Measurements from ENCODE around the gene USP6.
A peak's percentile ranks its signal among the peaks of the same experiment; 100 is the strongest.
"Not testable (repeated sequence)": the region's sequence is repeated elsewhere in the genome, so short reads cannot be mapped to it uniquely, and the experiment has no call there.

The USP6 gene

GRCh38 chr17:5115673-5116651, at the start of gene USP6:
TSS of gene USP6 (plus strand) at chr17:5116032. CDS start at chr17:5130368, 14,336 bp downstream.
- DNase-seq: no peak

GRCh38 chr17:5068236-5068635, 47.6 kb upstream of the USP6 start:
- no peak for DNase-seq

- DNase-seq: no peak
Observed at GRCh38 chr17:5069724-5070123, 46.1 kb upstream of the USP6 start.

- not testable (repeated sequence) for DNase-seq
Observed at GRCh38 chr17:5075472-5075871, 40.4 kb upstream of the USP6 start.

- DNase-seq: not testable (repeated sequence)
Observed at GRCh38 chr17:5077275-5077674, 38.6 kb upstream of the USP6 start.

GRCh38 chr17:5077781-5078105, 38.1 kb upstream of the USP6 start:
- DNase-seq: no peak

GRCh38 chr17:5078106-5079028, 37.5 kb upstream of the USP6 start, which contains the start of gene ZFP3:
TSS of gene ZFP3 (plus strand) at chr17:5078467. CDS start at chr17:5091505, 13,038 bp downstream.
- DNase-seq: peak; percentile 79

- no peak for DNase-seq
Observed at GRCh38 chr17:5080591-5080990, 35.2 kb upstream of the USP6 start.

GRCh38 chr17:5092218-5093010, 23.4 kb upstream of the USP6 start:
- no peak for DNase-seq

- no peak for DNase-seq
Observed at GRCh38 chr17:5096731-5097100, 19.1 kb upstream of the USP6 start.

GRCh38 chr17:5097101-5097834, 18.6 kb upstream of the USP6 start:
- DNase-seq: peak; percentile 46

- no peak for DNase-seq
Observed at GRCh38 chr17:5099271-5099670, 16.6 kb upstream of the USP6 start.

GRCh38 chr17:5100832-5101231, 15.0 kb upstream of the USP6 start:
- no peak for DNase-seq

- DNase-seq: no peak
Observed at GRCh38 chr17:5110816-5111215, 5.0 kb upstream of the USP6 start.

GRCh38 chr17:5111402-5112204, 4.2 kb upstream of the USP6 start, which contains the start of gene ZNF232:
TSS of gene ZNF232 (minus strand) at chr17:5111878. CDS start at chr17:5111822, 56 bp downstream.
- DNase-seq: peak; percentile 91

GRCh38 chr17:5118219-5118618, 2.4 kb downstream of the USP6 start:
- no peak for DNase-seq

GRCh38 chr17:5120036-5120435, 4.2 kb downstream of the USP6 start:
- DNase-seq: no peak

- DNase-seq: not testable (repeated sequence)
Observed at GRCh38 chr17:5120436-5121185, 4.8 kb downstream of the USP6 start.

GRCh38 chr17:5121186-5121841, 5.5 kb downstream of the USP6 start:
- DNase-seq: no peak

GRCh38 chr17:5122056-5122455, 6.2 kb downstream of the USP6 start:
- DNase-seq: not testable (repeated sequence)
